Effector memory CD8-positive, alpha-beta T cell (primary cell): Measurements from ENCODE around the gene ETFA.
A peak's percentile ranks its signal among the peaks of the same experiment; 100 is the strongest.

Source experiments
- ATAC-seq: fragments of 150-1000 bp; cut with Tn5 transposase; replicated peaks from 2 replicates; pipeline ENCODE4 v1.10.0; 2021; ENCODE audit warnings: mild to moderate bottlenecking, moderate library complexity
- DNase-seq, 3 experiments: peaks; one replicate each; pipeline ENCODE4 v3.0.0; 2021
- H3K27ac Mint-ChIP-seq, 2 donors: one replicate each; pipeline ENCODE4 v1.8.0; 2022; ENCODE audit warnings: mild to moderate bottlenecking in 2 of 2, mixed read lengths in 2 of 2, moderate library complexity in 2 of 2
- H3K27me3 Mint-ChIP-seq, 2 donors: one replicate each; pipeline ENCODE4 v1.8.0; 2022; ENCODE audit warnings: mixed read lengths in 2 of 2
- H3K36me3 Mint-ChIP-seq: one replicate; pipeline ENCODE4 v1.8.0; 2022; ENCODE audit warnings: mild to moderate bottlenecking, moderate library complexity, mixed read lengths; ENCODE audit not compliant: insufficient read depth
- H3K4me1 Mint-ChIP-seq, 2 donors: one replicate each; pipeline ENCODE4 v1.8.0; 2022; ENCODE audit warnings: low read depth in 2 of 2, mixed read lengths in 2 of 2
- H3K4me3 Mint-ChIP-seq, 2 donors: one replicate each; pipeline ENCODE4 v1.8.0; 2022; ENCODE audit warnings: mild to moderate bottlenecking in 2 of 2, mixed read lengths in 2 of 2, moderate library complexity in 2 of 2
- H3K9me3 Mint-ChIP-seq, 2 donors: one replicate each; pipeline ENCODE4 v1.8.0; 2022; ENCODE audit warnings: mixed read lengths in 2 of 2

The ETFA gene

DNA sequence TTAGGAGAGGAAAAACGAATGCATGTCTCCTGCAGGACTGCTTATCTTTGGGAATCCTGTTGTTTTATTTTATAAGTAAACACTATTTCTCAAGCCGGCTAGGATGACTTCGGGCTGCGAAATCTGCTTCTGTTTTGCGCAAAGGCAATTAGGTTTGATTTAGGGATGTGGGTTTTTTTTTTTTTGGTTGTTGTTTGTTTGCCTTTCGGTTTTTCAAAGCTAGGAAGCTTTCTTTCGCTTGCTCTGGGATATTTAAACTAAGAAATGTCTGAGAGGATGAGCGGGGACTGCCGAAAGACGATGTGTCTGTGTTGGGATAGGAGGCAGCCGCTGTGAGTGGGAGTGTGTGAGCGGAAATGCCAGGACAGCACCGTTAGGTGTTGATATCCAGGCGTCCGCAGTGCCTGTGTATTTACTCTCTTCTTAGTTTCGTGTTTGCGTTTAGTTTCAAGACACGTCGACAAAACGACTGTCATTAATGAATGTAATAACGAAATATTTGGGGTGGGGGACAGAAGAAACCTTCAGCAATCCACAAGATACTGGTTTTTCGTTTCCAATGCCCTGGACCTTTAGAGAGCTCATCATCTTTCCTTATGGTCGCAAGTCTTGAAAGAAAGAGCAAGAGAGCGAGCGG is 25.9 kb upstream of the ETFA start:
- no peaks in the 10 kb centered on the region for H3K9me3 Mint-ChIP-seq

DNA sequence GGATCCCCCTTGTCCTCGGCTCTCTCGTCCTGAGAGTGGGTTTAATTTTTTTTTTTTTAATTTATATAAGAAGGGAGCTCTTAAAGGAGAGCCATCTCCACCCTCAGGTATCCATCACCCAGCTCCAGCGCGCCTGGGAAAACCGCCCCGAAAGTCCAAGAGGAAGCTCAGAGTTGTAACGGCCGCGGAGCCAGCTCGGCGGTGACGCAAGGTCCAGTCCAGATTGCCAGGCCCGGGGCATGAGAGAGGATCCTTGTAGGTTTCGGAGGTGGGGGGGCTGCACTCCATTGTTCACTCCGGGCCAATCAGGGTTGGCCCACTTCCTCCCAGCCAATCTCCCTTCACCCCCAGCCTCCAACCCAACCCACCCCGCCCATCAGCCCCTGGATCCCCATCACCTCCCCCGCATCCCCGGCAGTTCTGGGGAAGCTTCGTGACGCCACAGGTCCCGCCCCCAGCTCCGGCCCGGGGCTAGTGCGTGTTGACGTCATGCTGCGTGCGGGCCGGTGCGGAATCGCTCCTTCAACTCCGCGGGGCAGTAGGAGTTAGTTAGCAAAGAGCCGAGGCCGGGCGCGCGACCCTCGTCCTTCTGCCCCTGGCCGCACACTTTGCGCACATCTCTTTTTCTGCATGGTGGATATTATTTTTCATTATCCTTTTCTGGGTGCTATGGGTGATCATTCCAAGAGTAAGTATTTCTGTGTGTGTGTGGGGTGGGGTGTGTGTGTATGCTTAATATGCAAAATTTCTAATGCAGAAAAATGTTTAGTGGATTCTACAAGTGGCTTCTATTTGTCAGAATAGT is 25.2 kb upstream of the ETFA start, which contains the start of gene ISL2:
TSS of gene ISL2 (plus strand) at position 520 of the 805 bp plus-strand sequence. CDS start at position 631, 111 bp downstream.
- Mint-ChIP-seq H3K4me3 (peak within 1 kb of the TSS; percentile 81 to 83), H3K9me3 (no peaks in the 10 kb centered on the region), H3K36me3 (peaks cover 30% of the 10 kb centered on the region), H3K27me3 (peaks cover 75 to 91% of the 10 kb centered on the region in 2 donors), H3K27ac (peak within 1 kb of the TSS; percentile 44), H3K4me1 (peaks cover 47 to 50% of the 10 kb centered on the region in 2 donors)
- ATAC-seq: peak; percentile 29
- peak in 2 of 3 experiments; percentile 31 to 43 for DNase-seq

More for the DNA sequence above, 25.9 kb upstream of the ETFA start:
- H3K4me3 Mint-ChIP-seq: peak overlapping the region; percentile 81 to 83
- H3K4me1 Mint-ChIP-seq: peaks cover 54 to 56% of the 10 kb centered on the region in 2 donors
- ATAC-seq: no peak
- H3K27me3 Mint-ChIP-seq: peaks cover 82 to 98% of the 10 kb centered on the region in 2 donors
- no peak for DNase-seq
- peak overlapping the region; percentile 44 for H3K27ac Mint-ChIP-seq
- peaks cover 30% of the 10 kb centered on the region for H3K36me3 Mint-ChIP-seq

DNA sequence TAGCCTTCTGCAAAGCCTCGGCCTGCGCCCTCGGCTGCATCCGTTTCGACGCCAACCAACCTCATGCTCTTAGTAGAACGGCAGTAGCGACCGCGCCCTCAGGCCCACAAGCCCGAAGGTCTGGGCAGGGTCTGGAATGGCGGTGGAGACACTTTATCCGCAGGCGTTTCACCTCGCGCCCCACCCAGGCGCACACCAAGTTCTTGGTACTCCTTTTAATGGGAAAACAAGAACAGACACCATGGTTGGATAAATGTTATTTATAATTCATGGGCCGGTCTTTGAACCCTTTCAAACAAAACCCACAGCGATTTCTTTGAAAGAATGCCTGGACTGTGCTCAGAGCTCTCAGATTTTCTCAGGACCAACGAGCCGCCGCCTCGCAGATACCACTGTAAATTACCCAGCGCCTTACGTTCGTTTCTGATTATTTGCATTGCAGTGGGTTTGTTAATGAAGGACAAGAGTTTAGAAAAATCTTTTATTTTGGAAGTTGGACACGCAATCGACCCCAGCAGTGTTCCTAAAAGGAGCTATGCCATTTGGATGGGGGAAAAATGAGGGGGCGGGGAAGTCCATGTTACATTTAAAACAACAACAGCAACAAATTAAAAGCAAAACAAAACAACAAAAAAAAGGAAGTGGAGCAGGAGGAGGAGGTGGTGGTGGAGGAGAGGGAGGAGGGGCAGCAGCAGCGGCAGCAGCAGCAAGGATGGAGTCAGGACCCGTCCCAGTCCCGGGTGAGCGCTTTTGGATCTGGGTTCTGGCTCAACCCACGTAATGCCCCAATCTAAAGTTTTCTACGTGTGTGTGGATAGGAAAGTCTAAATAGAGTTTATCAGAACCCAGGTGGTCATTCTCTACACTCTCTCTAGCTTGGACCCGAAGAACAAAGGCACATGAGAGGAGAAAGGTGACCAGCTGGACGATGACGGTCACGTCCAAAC is 24.3 kb upstream of the ETFA start:
- H3K9me3 Mint-ChIP-seq: no peaks in the 10 kb centered on the region
- peaks cover 26% of the 10 kb centered on the region for H3K36me3 Mint-ChIP-seq
- no peak for DNase-seq
- H3K27ac Mint-ChIP-seq: peak overlapping the region in 1 of 2 donors; percentile 10
- no peak for ATAC-seq
- H3K4me1 Mint-ChIP-seq: peaks cover 41 to 45% of the 10 kb centered on the region in 2 donors
- peaks cover 69 to 90% of the 10 kb centered on the region in 2 donors for H3K27me3 Mint-ChIP-seq
- H3K4me3 Mint-ChIP-seq: peak overlapping the region; percentile 81 to 83

DNA sequence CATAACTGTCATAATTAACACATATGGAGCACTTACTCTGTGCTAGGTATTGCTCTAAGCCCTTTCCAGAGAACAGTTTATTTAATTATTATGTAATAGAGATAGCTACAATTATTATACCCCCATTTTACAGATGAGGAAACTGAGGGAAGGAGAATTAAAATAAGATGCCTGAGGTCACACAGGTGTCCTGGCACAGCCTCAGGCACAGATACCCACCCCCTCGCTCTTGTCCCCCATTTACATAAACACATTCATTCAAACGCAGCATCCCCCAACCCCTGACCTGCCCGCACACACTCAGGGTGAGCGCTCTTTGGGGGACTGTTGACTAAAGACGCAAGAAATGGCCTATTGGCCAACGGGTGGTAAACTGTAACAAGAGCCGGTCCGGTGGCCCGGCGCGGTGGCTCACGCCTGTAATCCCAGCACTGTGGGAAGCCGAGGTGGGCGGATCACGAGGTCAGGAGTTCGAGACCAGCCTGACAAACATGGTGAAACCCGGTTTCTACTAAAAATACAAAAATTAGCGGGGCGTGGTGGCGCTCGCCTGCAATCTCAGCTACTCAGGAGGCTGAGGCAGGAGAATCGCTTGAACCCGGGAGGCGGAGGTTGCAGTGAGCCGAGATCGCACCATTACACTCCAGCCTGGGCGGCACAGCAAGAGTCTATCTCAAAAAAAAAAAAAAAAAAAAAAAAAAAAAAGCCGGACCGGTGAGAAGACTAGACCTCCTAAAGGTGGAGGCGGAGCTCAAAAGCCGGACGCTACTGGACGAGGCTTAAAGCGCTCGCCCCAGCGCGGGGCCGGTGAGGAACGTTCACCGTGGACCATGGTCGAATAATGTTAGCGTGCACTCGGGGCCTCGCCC is 23.4 kb upstream of the ETFA start:
- no peak for ATAC-seq
- H3K27ac Mint-ChIP-seq: no peak overlapping the region
- no peaks in the 10 kb centered on the region for H3K9me3 Mint-ChIP-seq
- H3K4me3 Mint-ChIP-seq: peak overlapping the region; percentile 81 to 83
- peaks cover 68 to 90% of the 10 kb centered on the region in 2 donors for H3K27me3 Mint-ChIP-seq
- peaks cover 34 to 38% of the 10 kb centered on the region in 2 donors for H3K4me1 Mint-ChIP-seq
- no peak for DNase-seq
- H3K36me3 Mint-ChIP-seq: peaks cover 21% of the 10 kb centered on the region

DNA sequence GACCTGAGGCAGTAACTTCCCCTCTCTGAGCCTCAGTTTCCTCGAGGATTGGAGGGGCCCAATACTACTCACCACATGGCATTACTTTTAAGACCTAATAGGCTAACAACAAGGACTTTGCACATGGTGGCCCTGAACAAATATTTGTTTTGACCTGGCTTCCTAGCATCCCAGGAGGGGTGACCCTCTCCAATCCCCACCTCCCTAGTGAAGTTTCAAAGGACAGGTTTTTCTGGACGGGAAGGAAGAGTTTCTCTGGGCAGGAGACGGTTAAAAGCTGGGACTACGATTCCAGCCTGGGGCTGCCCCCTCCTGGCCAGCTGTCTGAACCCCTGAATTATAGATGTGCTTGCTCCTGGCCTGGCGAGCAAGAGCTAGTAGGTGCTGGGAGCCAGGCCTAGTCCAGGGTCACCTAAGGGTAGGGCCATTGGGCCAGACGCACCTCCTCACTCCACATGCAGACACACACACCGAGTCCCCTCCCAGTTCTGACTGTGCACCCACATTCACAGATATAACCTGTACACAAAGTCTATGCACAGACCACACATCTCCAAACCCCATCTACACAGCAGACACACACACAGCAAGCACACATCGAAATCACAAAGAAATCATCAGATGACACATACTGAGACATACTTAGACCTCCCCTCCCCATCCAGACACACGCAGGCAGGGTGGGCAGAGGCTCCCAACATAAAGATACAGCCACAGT is 22.6 kb upstream of the ETFA start:
- ATAC-seq: no peak
- H3K4me1 Mint-ChIP-seq: peaks cover 29 to 33% of the 10 kb centered on the region in 2 donors
- DNase-seq: no peak
- H3K4me3 Mint-ChIP-seq: no peak overlapping the region
- no peaks in the 10 kb centered on the region for H3K9me3 Mint-ChIP-seq
- peaks cover 21% of the 10 kb centered on the region for H3K36me3 Mint-ChIP-seq
- peaks cover 66 to 90% of the 10 kb centered on the region in 2 donors for H3K27me3 Mint-ChIP-seq
- H3K27ac Mint-ChIP-seq: no peak overlapping the region

DNA sequence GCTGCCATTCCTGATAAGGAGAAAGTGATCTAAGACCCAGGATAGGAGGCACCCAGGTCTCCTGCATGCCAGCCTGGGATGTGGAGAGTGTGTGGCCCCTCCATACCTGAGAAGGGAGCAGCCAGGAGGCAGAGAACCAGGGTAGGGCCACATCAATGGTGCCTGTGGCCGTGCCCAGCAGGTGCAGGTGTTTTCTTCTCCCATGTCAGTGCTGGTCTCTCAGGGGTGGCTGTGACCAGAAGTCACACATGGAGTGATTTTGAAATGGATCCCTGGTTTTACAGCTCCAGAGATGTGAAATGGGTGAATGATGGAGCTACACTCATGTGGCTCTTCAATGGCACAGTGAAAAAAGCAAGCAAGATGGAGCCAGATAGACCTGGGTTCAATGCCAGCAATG is 22.0 kb upstream of the ETFA start:
- H3K36me3 Mint-ChIP-seq: peaks cover 16% of the 10 kb centered on the region
- no peak for DNase-seq
- H3K27ac Mint-ChIP-seq: no peak overlapping the region
- H3K4me3 Mint-ChIP-seq: no peak overlapping the region
- H3K4me1 Mint-ChIP-seq: peaks cover 23 to 27% of the 10 kb centered on the region in 2 donors
- peaks cover 66 to 90% of the 10 kb centered on the region in 2 donors for H3K27me3 Mint-ChIP-seq
- ATAC-seq: no peak
- H3K9me3 Mint-ChIP-seq: no peaks in the 10 kb centered on the region

DNA sequence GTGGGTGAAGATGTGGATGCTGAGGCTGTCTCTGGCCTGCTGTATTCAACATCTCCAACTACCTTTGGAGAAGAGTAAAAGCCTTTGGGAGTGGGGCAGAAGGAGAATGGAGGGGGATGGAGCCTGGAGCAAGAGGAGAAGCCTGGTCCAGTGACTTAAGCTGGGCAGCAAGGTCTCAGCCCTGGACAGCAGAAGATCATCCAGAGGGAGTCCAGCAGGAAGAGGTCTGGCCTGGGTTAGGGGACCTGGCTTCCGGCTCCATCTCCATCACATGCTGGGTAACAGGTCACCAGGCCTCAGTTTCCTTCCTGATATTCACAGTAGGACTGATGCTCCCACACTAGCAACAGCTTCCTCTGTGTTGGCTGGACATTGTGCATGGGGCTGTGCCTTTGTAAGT is 21.5 kb upstream of the ETFA start:
- ATAC-seq (no peak), DNase-seq (no peak)
- Mint-ChIP-seq H3K27ac (no peak overlapping the region), H3K27me3 (peaks cover 69 to 92% of the 10 kb centered on the region in 2 donors), H3K9me3 (no peaks in the 10 kb centered on the region), H3K4me1 (peaks cover 23 to 27% of the 10 kb centered on the region in 2 donors), H3K36me3 (peaks cover 16% of the 10 kb centered on the region), H3K4me3 (no peak overlapping the region)

DNA sequence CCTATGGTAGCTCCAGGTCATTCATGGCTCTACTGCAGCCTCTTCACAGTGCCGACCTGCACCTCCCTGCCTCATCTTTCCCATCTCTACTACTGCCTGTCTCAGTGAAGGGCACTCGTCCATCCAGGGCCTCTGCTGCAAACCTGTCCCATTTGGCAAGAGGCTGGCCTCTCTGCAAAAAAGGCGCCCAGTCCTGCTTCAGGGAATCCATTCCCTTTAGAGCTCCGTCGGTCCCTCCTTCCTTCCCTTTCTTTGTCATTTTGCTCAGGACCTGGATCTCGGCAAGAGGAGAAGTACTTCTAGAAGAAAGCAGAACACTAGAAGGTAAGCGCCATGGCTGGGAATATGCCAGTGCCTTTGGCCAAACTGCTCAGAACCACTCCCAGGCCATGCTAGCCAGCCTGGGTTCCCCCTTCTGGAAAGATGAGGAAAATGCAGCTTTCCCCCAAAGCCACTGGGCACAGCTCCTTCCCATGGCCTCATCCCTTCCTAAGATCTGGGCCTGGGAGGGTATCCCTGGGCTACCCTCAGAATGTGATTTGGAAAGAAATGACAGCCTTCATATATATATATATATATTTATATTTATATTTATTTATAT is 18.9 kb upstream of the ETFA start:
- Mint-ChIP-seq H3K9me3 (no peaks in the 10 kb centered on the region), H3K27ac (no peak overlapping the region), H3K4me1 (peaks cover 2 to 7% of the 10 kb centered on the region in 2 donors), H3K36me3 (peaks cover 3% of the 10 kb centered on the region), H3K4me3 (no peak overlapping the region), H3K27me3 (peaks cover 50 to 86% of the 10 kb centered on the region in 2 donors)
- no peak for ATAC-seq
- DNase-seq: no peak

DNA sequence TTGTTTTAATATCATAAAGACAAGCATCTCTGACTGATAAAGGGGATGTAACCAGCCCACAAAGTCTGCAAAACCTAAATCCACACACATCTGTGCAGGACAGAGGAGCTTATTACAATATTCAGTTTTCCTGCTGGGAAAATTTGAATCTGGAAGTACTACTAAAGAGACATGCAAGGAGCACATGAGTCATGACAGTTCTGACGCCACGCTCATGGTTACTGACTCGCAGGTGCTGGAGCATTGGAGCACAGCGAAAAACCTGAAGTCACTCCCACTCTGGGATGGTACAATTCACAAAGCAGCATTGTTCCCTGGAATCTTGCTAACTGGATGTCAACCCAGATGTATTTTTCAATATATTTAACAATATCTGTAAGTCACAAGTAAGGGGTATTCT is 17.7 kb upstream of the ETFA start:
- Mint-ChIP-seq H3K9me3 (no peaks in the 10 kb centered on the region), H3K27ac (no peak overlapping the region), H3K4me1 (peaks cover 0 to 1% of the 10 kb centered on the region in 2 donors), H3K36me3 (peaks cover 3% of the 10 kb centered on the region), H3K4me3 (no peak overlapping the region), H3K27me3 (peaks cover 41 to 75% of the 10 kb centered on the region in 2 donors)
- no peak for DNase-seq
- ATAC-seq: no peak

DNA sequence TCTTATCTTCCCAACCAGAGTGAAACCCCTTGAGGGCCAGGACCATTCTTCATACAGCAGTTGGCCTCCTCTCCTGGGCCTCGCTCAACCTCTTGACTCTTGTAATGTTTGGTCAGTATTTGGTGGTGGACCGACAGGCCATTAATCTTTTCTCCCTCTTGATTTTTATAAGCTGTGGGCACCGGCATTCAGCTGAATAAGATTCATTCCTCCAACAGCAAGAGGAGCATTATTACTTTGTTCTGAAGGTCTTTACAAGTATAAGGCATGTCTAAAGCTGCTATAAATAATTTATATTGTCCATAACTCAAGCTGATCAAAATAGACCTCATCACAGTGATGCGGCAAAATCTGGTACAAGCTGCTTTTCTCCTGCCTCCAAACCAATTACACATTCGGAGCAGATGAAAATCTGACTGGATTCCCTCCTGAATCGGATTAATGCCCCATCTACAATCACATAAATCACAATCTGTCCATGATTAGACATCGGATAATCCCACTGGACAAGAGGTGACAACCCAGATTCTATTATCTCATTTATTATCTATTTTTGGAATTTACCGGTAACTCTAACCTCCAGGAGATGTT is 16.9 kb upstream of the ETFA start:
- Mint-ChIP-seq H3K4me1 (no peaks in the 10 kb centered on the region), H3K27ac (no peak overlapping the region), H3K9me3 (no peaks in the 10 kb centered on the region), H3K36me3 (no peaks in the 10 kb centered on the region), H3K4me3 (no peak overlapping the region), H3K27me3 (peaks cover 39 to 75% of the 10 kb centered on the region in 2 donors)
- ATAC-seq: no peak
- DNase-seq: no peak
